Vagina (tissue), 2 donors: ENCODE data around the gene STARD4.

ENCODE experiments used
- CTCF ChIP-seq, 3 experiments: fragments of 450-650 bp in 2 of 3; fragments of 200-600 bp in 1 of 3; sonication (generic) in 1 of 3; IDR thresholded peaks; one replicate each; pipeline ENCODE4 v1.5.1; 2017 to 2019; ENCODE audit warnings: antibody characterized with exemption in 3 of 3, mild to moderate bottlenecking in 2 of 3, moderate library complexity in 2 of 3
- POLR2A ChIP-seq, 2 donors: fragments of 450-650 bp; IDR thresholded peaks; one replicate each; pipeline ENCODE4 v1.6.1; 2017; ENCODE audit warnings: antibody characterized with exemption in 2 of 2, mild to moderate bottlenecking in 2 of 2, moderate library complexity in 2 of 2

GRCh38 chr5:111454198-111454622 lies 58.1 kb downstream of the STARD4 start:
- TF ChIP-seq CTCF (IDR thresholded peaks at IDR 0.05) (no peak), POLR2A (IDR thresholded peaks at IDR 0.05) (no peak)
